Brain pericyte (primary cell): ENCODE results near the gene PLOD2.

Source experiments
- DNase-seq: peaks from one replicate; pipeline ENCODE4 v3.0.0-alpha.2; 2012; ENCODE audit warnings: low read depth, low spot score

The PLOD2 gene

GRCh38 chr3:146160964-146161662 is at the start of gene PLOD2:
Gene PLOD2 (minus strand): TSS chr3:146161184. CDS start chr3:146160989, 195 bp downstream.
- DNase-seq = peak; percentile 50

DNA sequence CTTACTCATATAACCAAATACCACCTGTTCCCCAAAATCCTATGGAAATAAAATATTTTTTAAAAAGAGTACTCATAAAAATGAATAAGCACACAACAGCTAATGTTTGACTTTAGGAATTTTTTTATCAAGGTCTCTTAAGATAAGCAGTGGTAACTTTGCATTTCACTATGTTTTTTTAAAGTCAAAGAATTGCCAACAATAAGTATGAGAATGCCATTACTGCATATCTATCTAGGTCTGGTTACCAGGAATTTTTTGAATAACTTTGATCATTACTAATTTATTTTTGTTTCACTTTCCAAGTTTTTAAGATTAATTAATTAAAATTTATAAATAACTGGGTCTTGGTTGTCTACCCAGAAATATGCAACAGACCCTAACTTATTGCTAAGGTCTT is 48.4 kb upstream of the PLOD2 start:
- DNase-seq = no peak

DNA sequence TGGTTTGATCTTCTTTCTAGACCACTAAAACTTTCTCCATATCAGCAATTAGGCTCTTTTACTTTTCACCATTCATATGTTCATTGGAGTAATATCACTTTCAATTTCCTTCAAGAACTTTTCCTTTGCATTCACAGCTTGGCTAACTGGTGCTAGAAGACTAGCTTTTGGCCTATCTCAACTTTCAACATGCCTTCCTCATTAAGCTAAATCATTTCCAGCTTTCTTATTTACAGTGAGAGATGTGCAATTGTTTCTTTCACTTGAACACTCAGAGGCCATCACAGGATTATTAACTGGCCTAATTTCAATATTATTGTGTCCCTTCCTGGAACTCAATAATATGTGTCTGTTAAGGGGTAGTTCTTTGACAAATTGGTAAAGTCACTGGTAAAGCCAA is 42.8 kb upstream of the PLOD2 start:
- DNase-seq = no peak

DNA sequence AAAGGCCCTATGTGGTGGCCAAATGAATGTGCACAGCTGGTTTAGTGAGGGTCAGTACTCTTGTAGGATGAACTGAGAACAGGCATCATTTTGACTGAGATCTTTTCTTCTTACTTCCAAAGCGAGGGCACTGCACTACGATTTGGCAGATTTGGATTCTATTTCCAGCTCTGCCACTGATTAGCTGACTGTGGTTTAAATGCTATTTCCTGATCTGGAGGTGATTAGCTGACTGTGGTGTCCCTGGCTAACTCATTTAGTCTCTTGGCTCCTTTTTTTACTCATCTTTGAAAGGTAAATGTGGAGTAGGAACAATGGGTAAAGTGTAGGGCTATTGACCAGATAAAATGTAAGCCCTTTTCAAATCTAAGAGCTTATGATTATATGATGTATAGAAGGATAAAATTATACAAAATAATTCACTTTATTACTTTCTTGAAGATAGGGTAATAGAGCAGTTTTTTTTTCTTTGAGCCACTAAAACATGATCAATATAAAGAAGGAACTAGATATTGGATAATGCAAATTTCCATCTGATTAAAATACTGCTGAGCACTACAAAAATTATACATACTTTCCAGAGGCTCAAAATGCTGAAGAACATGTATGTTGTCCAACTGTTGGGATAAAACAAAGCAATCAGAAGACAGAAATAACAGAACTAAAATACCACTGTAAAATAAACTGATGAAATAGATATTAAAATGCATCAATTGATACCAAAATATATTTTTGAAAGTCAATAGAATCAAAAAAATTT is 39.7 kb upstream of the PLOD2 start:
- DNase-seq = no peak

DNA sequence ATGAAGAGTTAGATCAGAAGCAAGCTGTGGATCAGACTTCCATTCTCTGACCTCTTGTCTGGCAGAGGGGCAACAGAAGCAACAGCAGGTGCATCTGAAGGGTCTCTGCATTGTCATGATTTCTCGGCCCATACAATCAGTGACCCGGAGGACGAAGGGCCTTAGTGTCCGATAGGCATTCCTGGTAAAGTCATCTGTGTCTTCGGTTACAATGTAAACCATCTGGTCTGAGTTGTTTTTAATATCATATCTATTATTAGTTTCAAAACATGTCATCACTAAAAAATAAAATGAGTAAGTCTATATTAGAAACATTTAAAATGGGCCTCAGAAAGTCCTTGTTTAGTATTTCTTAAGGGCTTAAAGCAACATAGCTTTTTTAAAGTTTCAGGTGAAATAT is 38.8 kb upstream of the PLOD2 start:
- DNase-seq = no peak

DNA sequence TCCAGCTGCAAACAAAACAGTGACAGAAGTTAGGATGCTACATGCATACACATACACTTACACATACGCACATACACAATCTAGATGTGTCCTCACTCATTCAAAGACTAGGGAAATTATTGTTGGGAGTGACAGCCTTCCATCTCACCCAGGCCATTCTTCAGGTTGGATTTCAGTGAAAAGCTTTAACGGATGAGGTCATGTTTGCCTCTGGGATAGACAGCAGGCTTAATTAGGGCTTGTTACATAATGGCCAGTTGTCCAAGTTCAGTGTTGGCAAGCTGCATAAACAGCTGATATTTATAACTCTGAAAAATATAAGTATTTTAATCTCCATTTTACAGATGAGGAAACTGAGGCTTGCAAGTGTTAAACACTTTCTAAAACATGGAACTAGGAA is 35.8 kb upstream of the PLOD2 start:
- DNase-seq = no peak

GRCh38 chr3:146195605-146196004 is 34.6 kb upstream of the PLOD2 start:
- no peak for DNase-seq

DNA sequence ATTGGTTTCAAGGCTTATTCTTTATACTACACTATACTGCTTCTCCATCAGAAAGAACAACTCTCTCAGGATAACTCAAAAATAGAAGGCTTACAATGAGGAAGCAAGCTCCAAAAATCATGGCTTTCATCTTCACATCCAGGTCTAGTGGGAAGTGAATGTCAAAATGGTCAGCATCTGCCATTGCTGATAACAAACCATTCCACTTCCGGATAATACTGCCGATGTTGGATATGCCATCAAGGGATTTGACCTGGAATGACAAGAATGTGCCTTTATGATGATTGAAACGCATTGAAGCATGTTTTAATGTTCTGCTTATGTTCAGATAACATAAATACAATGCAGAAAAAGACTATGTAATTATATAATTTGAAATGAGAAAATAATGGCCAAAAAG is 34.0 kb upstream of the PLOD2 start:
- no peak for DNase-seq

- no peak for DNase-seq
Observed at GRCh38 chr3:146191051-146191450, 30.1 kb upstream of the PLOD2 start.

GRCh38 chr3:146189519-146190173 is 28.7 kb upstream of the PLOD2 start:
- DNase-seq = no peak

- no peak for DNase-seq
Observed at GRCh38 chr3:146187334-146187950, 26.5 kb upstream of the PLOD2 start.

DNA sequence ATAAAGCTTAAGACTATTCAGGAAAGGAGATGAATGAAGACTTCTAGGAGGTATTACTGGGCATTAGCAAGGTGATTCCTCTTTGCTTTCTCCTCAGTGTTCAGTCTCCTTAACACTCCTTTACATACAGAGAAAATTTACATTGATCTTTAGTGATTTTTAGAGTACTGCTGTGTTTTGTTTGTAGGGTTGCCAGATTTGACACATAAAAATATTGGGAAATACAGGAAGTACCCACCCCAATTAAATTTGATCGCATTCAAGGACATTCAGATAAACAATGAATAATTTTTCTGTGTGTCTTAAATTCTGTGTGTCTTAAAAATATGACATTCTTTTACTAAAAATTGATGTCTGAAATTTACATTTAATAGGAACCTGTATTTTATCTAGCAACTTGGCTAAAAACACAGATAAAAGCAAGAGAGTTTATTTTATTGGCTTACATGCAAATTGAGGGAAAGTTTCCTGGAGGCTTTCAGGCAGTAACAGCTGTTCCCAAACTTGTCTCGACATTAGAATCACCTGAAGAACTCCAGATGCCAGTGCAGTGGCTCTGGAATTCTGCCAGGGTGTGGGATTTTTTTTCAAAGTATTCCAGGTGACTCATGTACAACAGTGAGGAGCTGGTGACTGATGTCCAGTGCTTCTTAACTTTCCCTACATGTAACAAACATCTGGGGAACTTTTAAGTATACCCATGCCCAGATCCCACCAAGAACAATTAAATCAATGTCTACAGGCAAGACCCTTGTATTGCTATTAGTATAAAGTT is 23.4 kb upstream of the PLOD2 start:
- DNase-seq = no peak

- no peak for DNase-seq
Observed at GRCh38 chr3:146181216-146181615, 20.2 kb upstream of the PLOD2 start.

DNA sequence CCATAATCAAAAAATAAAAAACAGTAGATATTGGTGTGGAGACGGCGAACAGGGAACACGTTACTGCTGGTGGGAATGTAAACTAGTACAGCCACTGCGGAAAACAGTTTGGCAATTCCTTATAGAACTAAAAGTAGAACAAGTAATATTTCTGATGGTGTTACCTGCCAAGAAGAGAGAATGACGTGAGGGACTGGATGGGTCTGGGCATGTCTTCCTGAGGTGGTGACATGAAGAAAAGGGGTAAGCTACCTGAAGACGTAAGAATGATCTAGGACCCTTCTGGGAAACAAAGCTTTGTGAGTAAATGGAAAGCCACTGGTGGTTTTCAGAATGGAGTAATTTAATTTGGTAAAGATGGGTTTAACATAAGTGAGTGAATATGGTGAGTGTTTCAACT is 19.4 kb upstream of the PLOD2 start:
- DNase-seq = no peak

DNA sequence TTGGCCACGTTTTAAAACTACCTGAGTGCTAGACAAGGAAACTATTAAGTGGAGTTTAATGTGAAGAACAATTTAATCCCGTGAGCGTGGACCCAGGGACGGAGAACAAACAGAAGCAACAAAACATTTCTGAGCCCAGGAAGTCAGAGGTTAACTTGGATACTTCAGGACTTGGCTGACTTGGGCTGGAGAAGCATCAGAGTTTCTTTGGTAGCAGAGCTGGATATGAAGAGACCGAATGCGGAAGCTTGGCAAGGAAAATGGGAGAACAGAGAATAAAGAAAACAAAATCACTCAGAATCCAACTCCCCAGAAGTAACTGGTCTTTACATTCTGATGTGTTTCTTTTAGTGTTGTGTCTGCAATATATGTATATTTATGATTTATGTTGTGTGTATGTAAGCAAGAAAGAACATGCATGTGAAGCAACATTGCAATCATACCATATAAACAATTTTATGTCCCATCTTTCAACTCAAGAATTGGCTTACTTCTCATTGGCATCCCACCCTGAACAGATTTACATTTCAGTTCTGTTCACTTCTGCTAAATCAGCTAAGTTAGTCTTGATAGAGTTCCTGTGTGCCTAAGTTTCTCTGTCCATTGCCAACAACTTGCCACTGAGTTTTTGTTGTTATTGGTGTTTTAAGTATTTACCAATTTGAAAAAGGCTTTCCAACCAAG is 17.2 kb upstream of the PLOD2 start:
- DNase-seq = no peak

DNA sequence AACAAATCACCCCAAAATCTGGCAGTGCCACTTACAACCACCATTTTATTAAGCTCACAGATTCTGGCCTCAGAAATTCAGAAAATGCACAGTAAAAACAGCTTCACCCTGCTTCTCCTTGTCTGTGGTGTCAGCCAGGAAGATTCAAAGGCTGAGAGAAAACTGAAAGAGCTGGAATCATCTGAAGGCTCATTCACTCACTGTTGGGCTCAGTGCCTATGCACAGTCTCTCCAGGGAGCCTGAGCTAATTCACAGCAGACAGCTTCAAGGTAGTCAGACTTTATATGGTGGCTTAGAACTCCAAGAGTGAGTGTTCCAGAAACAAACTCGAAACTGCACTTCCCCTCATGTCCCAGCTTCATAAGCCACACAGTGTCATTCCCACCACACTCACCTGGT is 16.5 kb upstream of the PLOD2 start:
- no peak for DNase-seq

GRCh38 chr3:146177072-146177471 is 16.1 kb upstream of the PLOD2 start:
- no peak for DNase-seq

GRCh38 chr3:146172586-146172985 is 11.6 kb upstream of the PLOD2 start:
- DNase-seq = no peak

DNA sequence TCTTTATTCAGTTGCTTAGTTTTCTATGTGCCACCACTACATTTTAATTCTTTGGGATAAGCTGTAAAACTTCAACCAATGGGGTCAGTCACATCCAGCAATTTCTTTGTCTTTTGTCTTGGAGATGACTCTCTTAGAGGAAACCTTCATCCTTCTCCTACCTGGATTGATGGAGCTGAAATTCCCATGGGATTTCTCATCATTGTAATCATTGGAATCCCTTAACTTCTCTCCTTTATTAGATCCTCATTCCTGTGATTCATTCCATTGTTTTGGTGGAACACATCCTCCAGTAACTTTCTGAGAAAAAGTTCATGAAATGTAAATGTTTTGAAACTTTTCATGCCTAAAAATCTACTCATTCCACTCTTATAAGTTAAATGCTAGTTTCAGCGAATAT is 9.6 kb upstream of the PLOD2 start:
- no peak for DNase-seq

GRCh38 chr3:146169891-146170290 is 8.9 kb upstream of the PLOD2 start:
- DNase-seq = no peak

GRCh38 chr3:146166826-146167225 is 5.8 kb upstream of the PLOD2 start:
- no peak for DNase-seq
